HepG2 (cell line): ENCODE measurements around the gene RTP2. TPM values are rescaled to one million over a fixed set of nuclear protein-coding genes. Genes with fewer than 3 reads are reported as not detected.

Experiments
- AKAP8 ChIP-seq: sonication (generic); formaldehyde crosslinking; IDR thresholded peaks from 2 replicates; pipeline ENCODE4 v1.5.1; 2020; ENCODE audit warnings: mild to moderate bottlenecking, missing genetic modification reagents
- FOXC1 ChIP-seq: sonication (generic); formaldehyde crosslinking; IDR thresholded peaks from 2 replicates; pipeline ENCODE4 v1.8.0; 2022; ENCODE audit warnings: mild to moderate bottlenecking, missing genetic modification reagents, borderline replicate concordance
- KLF11 ChIP-seq: IDR thresholded peaks from 2 replicates; pipeline ENCODE4 v1.6.1; 2016; ENCODE audit warnings: missing compliant biosample characterization
- KLF6 ChIP-seq: IDR thresholded peaks from 2 replicates; pipeline ENCODE4 v1.8.0; 2016; ENCODE audit warnings: missing biosample characterization, missing genetic modification reagents
- KLF9 ChIP-seq: IDR thresholded peaks from 2 replicates; pipeline ENCODE4 v1.6.1; 2016; ENCODE audit warnings: low read depth
- NFIC ChIP-seq: IDR thresholded peaks from 2 replicates; pipeline ENCODE4 v1.6.1; 2012; ENCODE audit warnings: mild to moderate bottlenecking, low read length, inconsistent platforms
- NR3C1 ChIP-seq: sonication (generic); formaldehyde crosslinking; IDR thresholded peaks from 2 replicates; pipeline ENCODE4 v1.4.0; 2020; ENCODE audit warnings: missing genetic modification reagents
- PRDM4 ChIP-seq: sonication (generic); formaldehyde crosslinking; IDR thresholded peaks from 2 replicates; pipeline ENCODE4 v1.9.0; 2021; ENCODE audit warnings: missing genetic modification reagents, borderline replicate concordance
- RFX3 ChIP-seq: IDR thresholded peaks from 2 replicates; pipeline ENCODE4 v1.6.1; 2016; ENCODE audit warnings: missing biosample characterization, missing genetic modification reagents
- SP4 ChIP-seq: sonication (generic); formaldehyde crosslinking; IDR thresholded peaks from 2 replicates; pipeline ENCODE4 v1.8.1; 2023; ENCODE audit warnings: mild to moderate bottlenecking, missing genetic modification reagents
- THAP11 ChIP-seq: IDR thresholded peaks from 2 replicates; pipeline ENCODE4 v1.6.1; 2016; ENCODE audit warnings: missing biosample characterization, missing genetic modification reagents
- ZHX2 ChIP-seq, 2 experiments: sonication (generic) in 1 of 2; formaldehyde crosslinking in 1 of 2; IDR thresholded peaks; 2 replicates each; pipeline versions ENCODE4 v1.6.1 to v1.9.0; 2014 to 2022; ENCODE audit warnings: antibody characterized with exemption in 1 of 2, borderline replicate concordance in 1 of 2, inconsistent platforms in 1 of 2, low read depth in 1 of 2, missing genetic modification reagents in 1 of 2
- ZNF441 ChIP-seq: sonication (generic); formaldehyde crosslinking; IDR thresholded peaks from 2 replicates; pipeline ENCODE4 v1.7.0; 2021; ENCODE audit warnings: missing genetic modification reagents, borderline replicate concordance
- ZNF564 ChIP-seq: sonication (generic); formaldehyde crosslinking; IDR thresholded peaks from 2 replicates; pipeline ENCODE4 v1.8.1; 2023; ENCODE audit warnings: mild to moderate bottlenecking, missing genetic modification reagents
- ZNF746 ChIP-seq: sonication (generic); formaldehyde crosslinking; IDR thresholded peaks from 2 replicates; pipeline ENCODE4 v1.8.0; 2022; ENCODE audit warnings: mild to moderate bottlenecking, missing genetic modification reagents
- ZNF83 ChIP-seq: sonication (generic); formaldehyde crosslinking; IDR thresholded peaks from 2 replicates; pipeline ENCODE4 v1.4.0; 2020; ENCODE audit warnings: missing genetic modification reagents, mild to moderate bottlenecking, borderline replicate concordance
- ZSCAN29 ChIP-seq: sonication (generic); formaldehyde crosslinking; conservative IDR thresholded peaks from 2 replicates; pipeline ENCODE4 v1.4.0; 2020; ENCODE audit warnings: mild to moderate bottlenecking, missing genetic modification reagents
- polyA plus RNA-seq, 8 experiments: library from polyadenylated mRNA; depleted of rRNA in 3 of 8; stranded (reverse) in 7 of 8; unstranded in 1 of 8; fragments of >200 nt; fragmentation: Illumina TruSeq in 4 of 8; extraction: Trizol in 4 of 8; gene quantifications; 2 replicates each; pipeline versions ENCODE4 v1.2.1 to v1.2.3, GENCODE V29; 2011 to 2016; ENCODE audit warnings: low read depth in 4 of 8, missing spikeins in 1 of 8, mixed read lengths in 1 of 8; ENCODE audit not compliant: insufficient read depth in 1 of 8
- total RNA-seq, 5 experiments: library from RNA; depleted of rRNA; stranded (reverse); fragments of >200 nt; fragmentation: Illumina TruSeq; extraction: Trizol; gene quantifications; 2 replicates each; pipeline ENCODE4 v1.2.3, GENCODE V29; 2016; ENCODE audit warnings: low read depth in 1 of 5
- TF ChIP-seq, protein P1 (sequence below): sonication (generic); formaldehyde crosslinking; conservative IDR thresholded peaks from 2 replicates; pipeline ENCODE4 v1.8.0; 2022; ENCODE audit warnings: low read depth, missing genetic modification reagents
- TF ChIP-seq, protein P2 (sequence below): sonication (generic); formaldehyde crosslinking; IDR thresholded peaks from 2 replicates; pipeline ENCODE4 v1.5.0; 2020; ENCODE audit warnings: missing genetic modification reagents

The RTP2 gene
- total and polyA plus RNA-seq, 2 of the 13 experiments (the other 11 are each of a cell fraction or from before 2014, with no cell fraction given), result not detected

DNA sequence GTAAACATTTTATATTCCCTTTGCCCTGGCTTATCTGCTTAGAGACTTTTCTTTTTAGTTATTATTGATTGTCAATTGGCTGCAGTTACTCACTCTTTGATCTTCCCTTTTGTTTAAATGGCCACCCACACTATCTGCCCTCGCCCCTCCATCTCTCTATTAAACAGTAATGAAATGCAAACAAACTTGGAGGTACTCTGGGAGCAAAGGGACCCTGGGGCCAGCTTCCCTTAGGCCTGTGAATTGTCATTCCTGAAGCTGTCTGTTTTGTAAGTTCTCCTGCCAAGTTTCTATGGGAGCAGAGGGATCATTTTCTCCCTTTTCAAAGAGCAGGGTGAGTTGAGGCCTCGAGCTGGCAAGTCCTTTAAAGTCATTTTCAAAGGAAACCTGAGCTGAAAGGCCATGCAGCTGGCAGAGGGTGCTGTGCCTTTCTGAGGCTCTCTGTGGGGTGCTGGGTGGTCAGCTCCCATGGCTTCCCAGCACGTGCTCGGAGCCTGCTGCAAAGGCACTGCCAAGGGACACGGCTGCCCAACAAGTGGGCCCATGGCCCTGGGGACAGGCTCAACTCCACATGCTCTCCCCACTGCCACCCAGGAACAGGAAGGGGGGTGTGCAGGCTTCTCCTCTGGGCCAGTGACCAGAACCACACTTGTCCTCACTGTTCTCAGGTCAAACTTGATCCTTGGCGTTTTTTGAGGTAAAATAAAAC, 17.4 kb upstream of the RTP2 start (continued):
- TF ChIP-seq ZHX2 (IDR thresholded peaks at IDR 0.05; ENCODE audit: low read depth) (no peak), ZHX2 (CRISPR knock-in tag; IDR thresholded peaks at IDR 0.05; ENCODE audit: borderline replicate concordance) (no peak), KLF9 (CRISPR knock-in tag) (no peak; the same call in 1 of the 2 replicates), ZSCAN29 (no peak), KLF11 (CRISPR knock-in tag) (no peak), NFIC (peak; percentile 89), PRDM4 (CRISPR knock-in tag) (no peak), ZNF746 (CRISPR knock-in tag) (peak; percentile 47; the same call in 1 of the 2 replicates), THAP11 (peak; percentile 47; the same call in 1 of the 2 replicates), SP4 (CRISPR knock-in tag) (peak; percentile 35; the same call in 1 of the 2 replicates), ZNF441 (CRISPR knock-in tag) (no peak), AKAP8 (CRISPR knock-in tag) (no peak), NR3C1 (no peak), FOXC1 (CRISPR knock-in tag) (peak; percentile 87), ZNF564 (CRISPR knock-in tag) (peak; percentile 80), ZNF83 (no peak), KLF6 (CRISPR knock-in tag) (0 out of 2 replicates have a peak, but pooled peaks have one; percentile 22), RFX3 (no peak)
- TF ChIP-seq, protein P1, sequence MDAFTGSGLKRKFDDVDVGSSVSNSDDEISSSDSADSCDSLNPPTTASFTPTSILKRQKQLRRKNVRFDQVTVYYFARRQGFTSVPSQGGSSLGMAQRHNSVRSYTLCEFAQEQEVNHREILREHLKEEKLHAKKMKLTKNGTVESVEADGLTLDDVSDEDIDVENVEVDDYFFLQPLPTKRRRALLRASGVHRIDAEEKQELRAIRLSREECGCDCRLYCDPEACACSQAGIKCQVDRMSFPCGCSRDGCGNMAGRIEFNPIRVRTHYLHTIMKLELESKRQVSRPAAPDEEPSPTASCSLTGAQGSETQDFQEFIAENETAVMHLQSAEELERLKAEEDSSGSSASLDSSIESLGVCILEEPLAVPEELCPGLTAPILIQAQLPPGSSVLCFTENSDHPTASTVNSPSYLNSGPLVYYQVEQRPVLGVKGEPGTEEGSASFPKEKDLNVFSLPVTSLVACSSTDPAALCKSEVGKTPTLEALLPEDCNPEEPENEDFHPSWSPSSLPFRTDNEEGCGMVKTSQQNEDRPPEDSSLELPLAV (CRISPR knock-in tag), result no peak
- TF ChIP-seq, protein P2, sequence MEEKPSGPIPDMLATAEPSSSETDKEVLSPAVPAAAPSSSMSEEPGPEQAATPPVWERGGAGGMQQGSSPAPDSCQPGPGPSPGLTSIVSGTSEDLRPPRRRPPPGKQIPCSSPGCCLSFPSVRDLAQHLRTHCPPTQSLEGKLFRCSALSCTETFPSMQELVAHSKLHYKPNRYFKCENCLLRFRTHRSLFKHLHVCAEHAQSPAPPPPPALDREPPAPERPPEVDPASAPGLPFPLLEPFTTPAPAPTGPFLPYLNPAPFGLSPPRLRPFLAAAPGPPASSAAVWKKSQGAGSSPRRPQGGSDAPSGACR (CRISPR knock-in tag), result peak; percentile 91; the same call in 1 of the 2 replicates
